HCT116 (cell line): ENCODE measurements around the gene FMC1. TPM values are rescaled to one million over a fixed set of nuclear protein-coding genes. Genes with fewer than 3 reads are reported as not detected.

Experiments
- ATAC-seq: fragments of 200-7000 bp; cut with Tn5 transposase; 2 replicates; pipeline ENCODE4 v1.9.1; 2020; ENCODE audit warnings: mild to moderate bottlenecking, moderate library complexity
- BruUV-seq: library from RNA; stranded (reverse); fragments of 400-500 nt; replicated peaks from 2 replicates; lab custom pipeline; 2021; lab: Mats Ljungman, UMichigan
- CTCF ChIA-PET: fragments of 300-600 bp; sonication (Branson Sonifier 250); formaldehyde crosslinking; loops from one replicate; lab custom pipeline; 2021; ENCODE audit warnings: antibody characterized with exemption; lab: Charles Lee
- POLR2A ChIA-PET: fragments of 300-600, 350-600 bp; sonication (Branson Sonifier 250); formaldehyde crosslinking; loops from one replicate; lab custom pipeline; 2021; ENCODE audit warnings: antibody characterized with exemption; lab: Charles Lee
- RAD21 ChIA-PET, 2 experiments: fragments of 300-600 bp; sonication (Branson Sonifier 250); formaldehyde crosslinking; loops; one replicate each; lab custom pipeline; 2023; ENCODE audit warnings: low total read pairs in 2 of 2; ENCODE audit not compliant: uncharacterized antibody in 2 of 2, unreplicated experiment in 2 of 2, low non-redundant PET in 1 of 2; lab: Charles Lee
- DNase-seq: peaks from one replicate; pipeline ENCODE4 v3.0.0-alpha.2; 2010; ENCODE audit warnings: low read depth, low spot score
- H2AFZ ChIP-seq: fragments of 200-600 bp; shearing (Covaris generic), sonication (generic); 2 replicates; pipeline ENCODE4 v1.6.1; 2017; ENCODE audit warnings: low read depth, mixed run types, mixed read lengths, antibody characterized with exemption, low read length; ENCODE audit not compliant: poor library complexity, severe bottlenecking
- H3K27ac ChIP-seq: 2 replicates; pipeline ENCODE4 v1.5.1; 2012; ENCODE audit warnings: low read depth, low read length
- H3K27me3 ChIP-seq: fragments of 200-600 bp; sonication (generic); 2 replicates; pipeline ENCODE4 v1.6.1; 2016; ENCODE audit warnings: mixed run types, low read length, mixed read lengths; ENCODE audit not compliant: insufficient read depth
- H3K36me3 ChIP-seq, 2 experiments: fragments of 200-500 bp in 1 of 2; fragments of 200-600 bp in 1 of 2; sonication (Bioruptor generic) in 1 of 2; sonication (generic) in 1 of 2; 2 replicates each; pipeline versions ENCODE4 v1.5.1 to v1.6.1; 2014 to 2016; ENCODE audit warnings: low read length in 2 of 2, inconsistent platforms in 1 of 2, mixed read lengths in 1 of 2, mixed run types in 1 of 2; ENCODE audit not compliant: insufficient read depth in 2 of 2, control insufficient read depth in 1 of 2
- H3K4me1 ChIP-seq, 2 experiments: fragments of 200-600 bp in 1 of 2; sonication (generic) in 1 of 2; 2 replicates each; pipeline versions ENCODE4 v1.5.1 to v1.6.1; 2012 to 2017; ENCODE audit warnings: low read length in 2 of 2, inconsistent platforms in 1 of 2, mild to moderate bottlenecking in 1 of 2, mixed read lengths in 1 of 2, mixed run types in 1 of 2, moderate library complexity in 1 of 2; ENCODE audit not compliant: insufficient read depth in 2 of 2, control insufficient read depth in 1 of 2
- H3K4me2 ChIP-seq: fragments of 200-600 bp; sonication (generic); 2 replicates; pipeline ENCODE4 v1.6.1; 2017; ENCODE audit warnings: mixed run types, low read length, mixed read lengths
- H3K4me3 ChIP-seq, 2 experiments: fragments of 200-600 bp in 1 of 2; sonication (generic) in 1 of 2; replicated peaks in 1 of 2; 2 replicates each; pipeline ENCODE4 v1.5.1; 2011 to 2016; ENCODE audit warnings: low read length in 2 of 2, control low read depth in 1 of 2, low read depth in 1 of 2, mild to moderate bottlenecking in 1 of 2, mixed read lengths in 1 of 2, mixed run types in 1 of 2
- H3K79me2 ChIP-seq: fragments of 200-600 bp; sonication (generic); 2 replicates; pipeline ENCODE4 v1.6.1; 2017; ENCODE audit warnings: mild to moderate bottlenecking, mixed run types, low read length, moderate library complexity, mixed read lengths; ENCODE audit not compliant: insufficient read depth
- H3K9ac ChIP-seq: fragments of 200-600 bp; sonication (generic); 2 replicates; pipeline ENCODE4 v1.6.1; 2016; ENCODE audit warnings: low read length, mixed read lengths
- H3K9me2 ChIP-seq: fragments of 200-600 bp; sonication (generic), shearing (Covaris generic); 2 replicates; pipeline ENCODE4 v1.6.1; 2017; ENCODE audit warnings: mixed run types, mild to moderate bottlenecking, moderate library complexity; ENCODE audit not compliant: insufficient read depth
- H3K9me3 ChIP-seq, 2 experiments: fragments of 200-500 bp in 1 of 2; fragments of 200-600 bp in 1 of 2; sonication (Bioruptor generic) in 1 of 2; sonication (generic) in 1 of 2; 2 replicates each; pipeline ENCODE4 v1.6.1; 2014 to 2017; ENCODE audit warnings: low read length in 2 of 2, mixed read lengths in 2 of 2, inconsistent platforms in 1 of 2, low read depth in 1 of 2, mild to moderate bottlenecking in 1 of 2, mixed run types in 1 of 2, moderate library complexity in 1 of 2; ENCODE audit not compliant: control insufficient read depth in 1 of 2, insufficient read depth in 1 of 2
- H4K20me1 ChIP-seq: fragments of 200-600 bp; sonication (generic), shearing (Covaris generic); 2 replicates; pipeline ENCODE4 v1.6.1; 2017; ENCODE audit warnings: mixed run types, mild to moderate bottlenecking, moderate library complexity; ENCODE audit not compliant: insufficient read depth
- CBX3 ChIP-seq: IDR thresholded peaks from 2 replicates; pipeline ENCODE4 v1.6.1; 2012; ENCODE audit warnings: low read depth
- CEBPB ChIP-seq: IDR thresholded peaks from 2 replicates; pipeline ENCODE4 v1.6.1; 2012; ENCODE audit warnings: low read depth
- CTCF ChIP-seq, 3 experiments: fragments of 200-600 bp in 1 of 3; sonication (generic) in 1 of 3; IDR thresholded peaks in 2 of 3; conservative IDR thresholded peaks in 1 of 3; 2 replicates each; pipeline ENCODE4 v1.5.1; 2012 to 2017; ENCODE audit warnings: low read depth in 2 of 3, low read length in 2 of 3, antibody characterized with exemption in 1 of 3, borderline replicate concordance in 1 of 3, control low read depth in 1 of 3, mild to moderate bottlenecking in 1 of 3, mixed read lengths in 1 of 3, mixed run types in 1 of 3, moderate library complexity in 1 of 3; ENCODE audit not compliant: insufficient read depth in 1 of 3
- EGR1 ChIP-seq: IDR thresholded peaks from 2 replicates; pipeline ENCODE4 v1.6.1; 2012; ENCODE audit warnings: low read depth
- JUND ChIP-seq: IDR thresholded peaks from 2 replicates; pipeline ENCODE4 v1.6.1; 2012
- MAX ChIP-seq: IDR thresholded peaks from 2 replicates; pipeline ENCODE4 v1.6.1; 2012
- POLR2AphosphoS5 ChIP-seq: IDR thresholded peaks from 2 replicates; pipeline ENCODE4 v1.6.1; 2011; ENCODE audit warnings: mild to moderate bottlenecking, low read depth, low read length, moderate library complexity
- SIN3A ChIP-seq: IDR thresholded peaks from 2 replicates; pipeline ENCODE4 v1.6.1; 2012; ENCODE audit warnings: low read depth
- SP1 ChIP-seq: IDR thresholded peaks from 2 replicates; pipeline ENCODE4 v1.6.1; 2012; ENCODE audit warnings: low read depth
- TCF7L2 ChIP-seq: IDR thresholded peaks from 2 replicates; pipeline ENCODE4 v1.7.0; 2011; ENCODE audit warnings: borderline replicate concordance, inconsistent platforms; ENCODE audit not compliant: insufficient read depth, insufficient read length; ENCODE audit errors: extremely low read depth
- intact Hi-C: fragments of 100-400 bp; cut with micrococcal nuclease; formaldehyde crosslinking; loops from 2 replicates; pipeline ENCODE4 v1.10.0; 2022
- total RNA-seq: library from RNA; stranded (reverse); gene quantifications from one replicate; pipeline ENCODE4 v1.2.1, GENCODE V29; 2021; ENCODE audit not compliant: unreplicated experiment

The FMC1 gene
- total RNA-seq, 1 experiment from 2014 or later, result 19.4 TPM

DNA sequence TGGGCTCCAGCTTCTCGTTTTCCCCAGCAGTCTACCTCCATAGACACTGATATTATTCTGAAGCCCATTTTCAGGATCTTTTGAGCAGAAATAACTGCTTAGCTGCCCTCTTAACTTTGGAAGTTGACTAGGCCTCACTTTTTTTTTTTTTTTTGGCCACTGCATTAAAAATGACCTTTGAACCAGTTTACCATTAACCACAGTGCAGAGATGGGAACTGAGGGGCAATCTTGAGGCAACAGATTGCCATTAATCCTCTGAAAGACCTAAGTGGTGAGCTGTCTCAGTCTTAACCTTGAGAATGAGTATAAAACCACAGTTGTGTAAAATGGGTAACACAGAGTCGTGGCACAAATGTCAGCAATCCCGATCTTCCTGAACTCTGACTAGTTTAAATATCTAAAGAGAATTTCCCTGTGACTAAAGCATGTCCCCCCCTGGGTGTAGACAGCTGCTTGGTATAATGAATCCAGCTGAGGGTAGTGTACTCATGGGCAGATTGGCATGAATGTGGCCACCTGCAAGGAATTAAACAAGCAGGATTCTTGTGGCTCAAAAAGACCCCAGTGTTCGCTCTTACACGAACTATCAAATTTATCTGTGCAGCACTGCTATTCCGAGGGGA is 46.1 kb upstream of the FMC1 start:
- ChIA-PET POLR2A (interaction anchor here (0.6 kb wide), 1 partner anchor 1326 kb away, joined by 3 read pairs; no protein-coding TSS in a partner anchor), CTCF (no interaction called here), RAD21 (no interaction called here)
- no peak overlapping the region for H3K9ac ChIP-seq
- DNase-seq (no peak), ATAC-seq (no peak)
- no peaks in the 10 kb centered on the region for H3K79me2 ChIP-seq
- no peaks in the 10 kb centered on the region for H3K9me3 ChIP-seq
- no peak overlapping the region for H3K4me3 ChIP-seq
- H3K27me3 ChIP-seq, result no peaks in the 10 kb centered on the region
- no peaks in the 10 kb centered on the region for H3K4me1 ChIP-seq
- H3K27ac ChIP-seq, result no peak overlapping the region
- intact Hi-C loops, result no loop called here
- TF ChIP-seq CBX3 (no peak), TCF7L2 (no peak), SIN3A (no peak), EGR1 (no peak), CEBPB (no peak), POLR2AphosphoS5 (no peak), JUND (no peak), CTCF (IDR thresholded peaks at IDR 0.05 in 2 of 3, conservative IDR thresholded peaks at IDR 0.05 in 1 of 3; ENCODE audit: borderline replicate concordance in 1 of 3, insufficient read depth in 1 of 3, low read depth in 2 of 3, low read length in 2 of 3) (no peak), SP1 (no peak), MAX (no peak)
- H3K9me2 ChIP-seq, result no peaks in the 10 kb centered on the region
- no peaks in the 10 kb centered on the region for H4K20me1 ChIP-seq
- no peak overlapping the region for H3K4me2 ChIP-seq
- BruUV-seq, result no TSS peak
- no peak overlapping the region for H2AFZ ChIP-seq
- no peaks in the 10 kb centered on the region for H3K36me3 ChIP-seq
